ENCODE results near the gene CCDC154.
"Not testable (repeated sequence)": the region's sequence is repeated elsewhere in the genome, so short reads cannot be mapped to it uniquely, and the experiment has no call there.

Gene CCDC154

GRCh38 chr16:1453316-1453715 is 9.0 kb upstream of the CCDC154 start:
- DNase-seq (ENCODE audit: low read depth) = no peak

- DNase-seq (ENCODE audit: low read depth) = no peak
Observed at GRCh38 chr16:1452530-1452929, 8.2 kb upstream of the CCDC154 start.

GRCh38 chr16:1451702-1452392 is 7.5 kb upstream of the CCDC154 start:
- DNase-seq (ENCODE audit: low read depth) = no peak

- DNase-seq (ENCODE audit: low read depth) = no peak
Observed at GRCh38 chr16:1450841-1451240, 6.5 kb upstream of the CCDC154 start.

- DNase-seq (ENCODE audit: low read depth) = no peak
Observed at GRCh38 chr16:1450218-1450617, 5.9 kb upstream of the CCDC154 start.

- no peak for DNase-seq (ENCODE audit: low read depth)
Observed at GRCh38 chr16:1449201-1449788, 4.9 kb upstream of the CCDC154 start.

GRCh38 chr16:1448536-1449116 is 4.3 kb upstream of the CCDC154 start:
- DNase-seq (ENCODE audit: low read depth) = no peak

- no peak for DNase-seq (ENCODE audit: low read depth)
Observed at GRCh38 chr16:1447965-1448364, 3.6 kb upstream of the CCDC154 start.

GRCh38 chr16:1446296-1447080 is 2.1 kb upstream of the CCDC154 start:
- no peak for DNase-seq (ENCODE audit: low read depth)

- no peak for DNase-seq (ENCODE audit: low read depth)
Observed at GRCh38 chr16:1445518-1446203, 1.3 kb upstream of the CCDC154 start.

GRCh38 chr16:1444730-1445517 is 568 bp upstream of the CCDC154 start:
- DNase-seq (ENCODE audit: low read depth) = no peak

- no peak for DNase-seq (ENCODE audit: low read depth)
Observed at GRCh38 chr16:1443403-1443973, 868 bp downstream of the CCDC154 start.

- DNase-seq (ENCODE audit: low read depth) = no peak
Observed at GRCh38 chr16:1442697-1443096, 1.7 kb downstream of the CCDC154 start.

- no peak for DNase-seq (ENCODE audit: low read depth)
Observed at GRCh38 chr16:1441391-1441829, 2.9 kb downstream of the CCDC154 start.

GRCh38 chr16:1439699-1440074 is 4.7 kb downstream of the CCDC154 start:
- DNase-seq (ENCODE audit: low read depth) = not testable (repeated sequence)

- DNase-seq (ENCODE audit: low read depth) = no peak
Observed at GRCh38 chr16:1439058-1439698, 5.2 kb downstream of the CCDC154 start.

- no peak for DNase-seq (ENCODE audit: low read depth)
Observed at GRCh38 chr16:1438229-1439057, 5.9 kb downstream of the CCDC154 start.

GRCh38 chr16:1437606-1438005 is 6.8 kb downstream of the CCDC154 start:
- no peak for DNase-seq (ENCODE audit: low read depth)

- DNase-seq (ENCODE audit: low read depth) = no peak
Observed at GRCh38 chr16:1436731-1437355, 7.5 kb downstream of the CCDC154 start.

Data from fibroblast of the conjunctiva (primary cell).